ENCODE data around the gene ADAMTS12.

Gene ADAMTS12

DNA sequence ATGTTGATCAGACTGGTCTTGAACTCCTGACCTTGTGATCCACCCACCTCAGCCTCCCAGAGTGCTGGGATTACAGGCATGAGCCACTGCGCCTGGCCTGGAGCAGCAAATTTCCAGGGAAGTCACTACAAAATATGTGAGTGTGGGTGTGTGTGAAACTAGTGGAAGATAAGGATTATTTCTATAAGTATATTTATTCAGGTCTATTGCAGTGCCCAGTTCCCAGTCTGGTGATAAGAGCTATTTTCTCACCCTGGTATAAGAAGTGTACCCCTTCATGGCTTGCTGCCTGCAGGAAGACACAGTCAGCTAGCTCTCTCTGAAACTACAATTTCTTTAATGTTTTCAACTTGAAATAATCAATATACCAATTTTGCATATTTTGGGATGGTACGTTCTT, 414.0 kb downstream of the ADAMTS12 start:
- H3K4me3 ChIP-seq (ENCODE audit: control insufficient read depth, low read depth, low read length) = no peak overlapping the region
- no peak for DNase-seq (ENCODE audit: low read depth)
- TF ChIP-seq, protein P1, sequence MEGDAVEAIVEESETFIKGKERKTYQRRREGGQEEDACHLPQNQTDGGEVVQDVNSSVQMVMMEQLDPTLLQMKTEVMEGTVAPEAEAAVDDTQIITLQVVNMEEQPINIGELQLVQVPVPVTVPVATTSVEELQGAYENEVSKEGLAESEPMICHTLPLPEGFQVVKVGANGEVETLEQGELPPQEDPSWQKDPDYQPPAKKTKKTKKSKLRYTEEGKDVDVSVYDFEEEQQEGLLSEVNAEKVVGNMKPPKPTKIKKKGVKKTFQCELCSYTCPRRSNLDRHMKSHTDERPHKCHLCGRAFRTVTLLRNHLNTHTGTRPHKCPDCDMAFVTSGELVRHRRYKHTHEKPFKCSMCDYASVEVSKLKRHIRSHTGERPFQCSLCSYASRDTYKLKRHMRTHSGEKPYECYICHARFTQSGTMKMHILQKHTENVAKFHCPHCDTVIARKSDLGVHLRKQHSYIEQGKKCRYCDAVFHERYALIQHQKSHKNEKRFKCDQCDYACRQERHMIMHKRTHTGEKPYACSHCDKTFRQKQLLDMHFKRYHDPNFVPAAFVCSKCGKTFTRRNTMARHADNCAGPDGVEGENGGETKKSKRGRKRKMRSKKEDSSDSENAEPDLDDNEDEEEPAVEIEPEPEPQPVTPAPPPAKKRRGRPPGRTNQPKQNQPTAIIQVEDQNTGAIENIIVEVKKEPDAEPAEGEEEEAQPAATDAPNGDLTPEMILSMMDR (conservative IDR thresholded peaks at IDR 0.05; ENCODE audit: control insufficient read depth, insufficient read depth, low read depth, low read length) = no peak

DNA sequence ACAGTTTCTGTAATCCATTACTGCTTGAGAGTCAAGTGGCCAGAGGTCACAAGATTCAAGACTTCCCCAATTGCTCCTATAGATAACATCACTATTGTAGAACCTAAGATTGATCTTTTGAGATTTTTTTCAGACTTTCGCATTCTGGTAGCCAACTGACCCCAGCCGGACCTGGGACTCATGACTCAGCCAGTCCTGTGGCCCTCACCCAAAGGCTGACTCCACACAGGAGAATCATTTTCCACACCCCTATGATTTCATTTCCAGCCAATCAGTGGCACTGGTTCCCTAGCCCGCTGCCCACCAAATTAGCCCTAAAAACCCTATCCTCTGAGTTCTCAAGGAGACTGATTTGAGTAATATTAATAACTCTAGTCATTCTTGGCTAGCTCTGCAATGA, 414.8 kb downstream of the ADAMTS12 start:
- TF ChIP-seq, protein P1 (conservative IDR thresholded peaks at IDR 0.05; ENCODE audit: control insufficient read depth, insufficient read depth, low read depth, low read length) = no peak
- H3K4me3 ChIP-seq (ENCODE audit: control insufficient read depth, low read depth, low read length) = no peak overlapping the region
- peak; percentile 59 for DNase-seq (ENCODE audit: low read depth)

DNA sequence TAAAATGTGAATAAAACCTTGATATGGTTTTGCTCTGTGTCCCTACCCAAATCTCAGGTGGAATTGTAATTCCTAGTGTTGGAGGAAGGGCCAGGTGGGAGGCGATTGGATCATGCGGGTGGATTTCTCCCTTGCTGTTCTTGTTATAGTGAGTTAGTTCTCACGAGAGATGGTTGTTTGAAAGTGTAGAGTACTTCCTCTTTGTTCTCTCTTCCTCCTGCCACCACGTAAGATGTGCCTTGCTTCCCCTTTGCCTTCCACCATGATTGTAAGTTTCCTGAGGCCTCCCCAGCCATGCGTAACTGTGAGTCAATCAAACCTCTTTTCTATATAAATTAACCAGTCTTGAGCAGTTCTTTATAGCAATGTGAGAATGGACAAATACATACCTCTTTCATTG, 416.1 kb downstream of the ADAMTS12 start:
- DNase-seq (ENCODE audit: low read depth) = no peak
- TF ChIP-seq, protein P1 (conservative IDR thresholded peaks at IDR 0.05; ENCODE audit: control insufficient read depth, insufficient read depth, low read depth, low read length) = no peak
- no peak overlapping the region for H3K4me3 ChIP-seq (ENCODE audit: control insufficient read depth, low read depth, low read length)

DNA sequence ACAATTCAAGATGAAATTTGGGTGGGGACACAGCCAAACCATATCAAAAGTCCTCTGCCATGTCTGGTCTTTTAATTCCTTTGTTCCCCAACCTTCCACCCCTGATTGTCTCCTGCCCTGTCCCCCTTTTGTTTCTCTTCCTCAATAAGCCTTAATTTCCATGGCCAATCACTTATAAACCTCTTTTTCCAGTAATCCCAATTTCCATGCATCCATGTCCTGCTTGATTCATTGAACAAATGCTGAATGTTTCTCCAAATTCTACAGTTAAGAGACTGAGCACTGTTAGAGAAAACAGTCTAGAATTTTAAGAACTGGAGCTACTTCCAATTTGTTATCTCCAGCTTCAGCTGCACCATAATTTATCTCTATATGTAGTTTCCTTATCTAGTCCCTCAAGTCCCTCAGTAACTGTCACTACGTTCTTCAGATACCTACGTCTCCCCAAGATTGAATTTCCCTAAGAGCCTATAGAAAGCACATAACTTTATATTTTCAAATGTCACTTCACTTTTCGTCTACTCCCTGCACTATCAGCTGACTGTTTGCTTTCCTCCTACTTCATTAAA, 416.8 kb downstream of the ADAMTS12 start:
- no peak overlapping the region for H3K4me3 ChIP-seq (ENCODE audit: control insufficient read depth, low read depth, low read length)
- TF ChIP-seq, protein P1 (conservative IDR thresholded peaks at IDR 0.05; ENCODE audit: control insufficient read depth, insufficient read depth, low read depth, low read length) = no peak

DNA sequence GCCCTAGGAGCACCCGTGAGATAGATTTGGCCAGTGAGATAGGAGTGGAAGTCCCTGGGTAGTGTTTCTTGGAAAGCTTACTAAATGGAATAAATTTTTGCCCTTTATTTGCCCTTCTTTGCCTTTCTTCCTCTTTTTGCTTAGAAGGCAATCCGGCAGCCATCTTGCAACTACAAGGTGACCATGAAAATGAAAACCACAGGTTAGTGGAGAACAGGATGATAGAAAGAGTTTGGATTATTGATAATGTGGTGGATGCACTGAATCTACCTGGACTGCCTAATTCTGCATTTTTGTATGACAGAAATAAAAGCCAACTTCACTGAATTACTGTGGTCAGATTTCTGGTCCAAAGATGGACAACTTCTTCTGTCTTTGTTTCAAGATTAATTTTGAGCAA, 417.8 kb downstream of the ADAMTS12 start:
- TF ChIP-seq, protein P1 (conservative IDR thresholded peaks at IDR 0.05; ENCODE audit: control insufficient read depth, insufficient read depth, low read depth, low read length) = no peak
- H3K4me3 ChIP-seq (ENCODE audit: control insufficient read depth, low read depth, low read length) = no peak overlapping the region
- no peak for DNase-seq (ENCODE audit: low read depth)

More for the DNA sequence above, 416.8 kb downstream of the ADAMTS12 start:
- no peak for DNase-seq (ENCODE audit: low read depth)

Measured in fibroblast of mammary gland (primary cell).